Right lobe of liver (tissue), 6 donors: ENCODE data around the gene TMEM266. TPM values are rescaled to one million over a fixed set of nuclear protein-coding genes. Genes with fewer than 3 reads are reported as not detected.

Experiments
- ATAC-seq, 4 donors: fragments of 200-7000 bp; cut with Tn5 transposase; one replicate each; pipeline ENCODE4 v1.9.1; 2020; ENCODE audit warnings: mild to moderate bottlenecking in 4 of 4, moderate library complexity in 4 of 4
- DNase-seq, 3 donors: peaks; one replicate each; pipeline ENCODE4 v3.0.0-alpha.2; 2020
- H3K27ac ChIP-seq, 3 donors: fragments of 200-600 bp; one replicate each; pipeline ENCODE4 v1.8.0; 2022
- H3K27me3 ChIP-seq, 2 donors: fragments of 200-600 bp; one replicate each; pipeline ENCODE4 v1.8.0; 2022
- H3K36me3 ChIP-seq, 4 donors: fragments of 200-600 bp; sonication (generic) in 1 of 4; one replicate each; pipeline versions ENCODE4 v1.5.1 to v1.8.0; 2017 to 2022; ENCODE audit warnings: control low read depth in 1 of 4
- H3K4me1 ChIP-seq, 4 donors: fragments of 200-600 bp; sonication (generic) in 1 of 4; one replicate each; pipeline versions ENCODE4 v1.5.1 to v1.8.0; 2017 to 2022; ENCODE audit warnings: control low read depth in 1 of 4
- H3K4me3 ChIP-seq, 3 donors: fragments of 200-600 bp; one replicate each; pipeline ENCODE4 v1.8.0; 2022
- H3K9me3 ChIP-seq, 4 donors: fragments of 200-600 bp; sonication (generic) in 1 of 4; one replicate each; pipeline versions ENCODE4 v1.5.1 to v1.8.0; 2017 to 2022; ENCODE audit warnings: control low read depth in 1 of 4
- CTCF ChIP-seq, 4 donors: fragments of 200-600 bp in 3 of 4; fragments of 450-650 bp in 1 of 4; IDR thresholded peaks; one replicate each; pipeline versions ENCODE4 v1.5.1 to v1.8.0; 2016 to 2022; ENCODE audit warnings: antibody characterized with exemption in 4 of 4, mild to moderate bottlenecking in 2 of 4
- POLR2A ChIP-seq: fragments of 450-650 bp; IDR thresholded peaks from one replicate; pipeline ENCODE4 v1.6.1; 2017; ENCODE audit warnings: antibody characterized with exemption, mild to moderate bottlenecking
- WGBS: methylation state at CpG from one replicate; pipeline ENCODE4 v1.1.6; 2018; ENCODE audit warnings: low coverage, low lambda C conversion rate; ENCODE audit not compliant: insufficient coverage; ENCODE audit errors: missing lambda C conversion rate; 5-methylcytosine and 5-hydroxymethylcytosine counted together
- intact Hi-C, 2 donors: fragments of 100-400 bp; cut with DNase I; formaldehyde crosslinking; loops; one replicate each; pipeline versions ENCODE4 v1.11.2 to v1.14.1; 2022
- total RNA-seq, 6 experiments: library from RNA; depleted of rRNA in 2 of 6; stranded (reverse); fragments of >200 nt in 2 of 6; fragmentation: NEBNext Ultra II Directional in 3 of 6; extraction: Animal tissue kit (Norgen Biotek cat#: 25700) in 3 of 6; gene quantifications; one replicate each; pipeline versions ENCODE4 v1.1.0 to v1.2.4, GENCODE V29; 2016 to 2023
- donor health status: DM: no; HTN: yes; CAD: no.
- donor health status: DM: no; HTN: no; CAD: no.
- donor health status: DM: no; HTN: no; CAD: no.
- donor health status: DM: no; HTN: yes; CAD: no.
- donor health status: DM: no; HTN: yes; CAD: no.

Gene TMEM266
- total RNA-seq, 6 experiments from 2014 or later, result 0.12 to 0.19 TPM; not detected in 4

GRCh38 chr15:76199106-76200082 is 139.6 kb downstream of the TMEM266 start:
- TF ChIP-seq POLR2A (no peak), CTCF (IDR thresholded peaks at IDR 0.05) (no peak)
- no peak overlapping the region for H3K4me3 ChIP-seq
- 56% methylated on average over 17 of the region's 19 CpGs for WGBS
- DNase-seq, result no peak
- no peaks in the 10 kb centered on the region for H3K9me3 ChIP-seq
- peaks cover 0 to 3% (median 0%) of the 10 kb centered on the region in 4 donors for H3K4me1 ChIP-seq
- no peaks in the 10 kb centered on the region for H3K36me3 ChIP-seq
- intact Hi-C loops, result no loop called here
- no peaks in the 10 kb centered on the region for H3K27me3 ChIP-seq
- ATAC-seq, result peak; percentile 25 to 43 (median 31)
- no peak overlapping the region for H3K27ac ChIP-seq

GRCh38 chr15:76200083-76200465 is 140.3 kb downstream of the TMEM266 start:
- H3K27me3 ChIP-seq, result no peaks in the 10 kb centered on the region
- TF ChIP-seq POLR2A (no peak), CTCF (IDR thresholded peaks at IDR 0.05) (no peak)
- no peaks in the 10 kb centered on the region for H3K36me3 ChIP-seq
- no peak overlapping the region for H3K4me3 ChIP-seq
- intact Hi-C loops, result no loop called here
- DNase-seq, result no peak
- WGBS, result 90% methylated on average over 2 of the region's 6 CpGs
- no peak for ATAC-seq
- H3K27ac ChIP-seq, result no peak overlapping the region
- peaks cover 0 to 3% (median 0%) of the 10 kb centered on the region in 4 donors for H3K4me1 ChIP-seq
- no peaks in the 10 kb centered on the region for H3K9me3 ChIP-seq

- DNase-seq (peak in 1 of 3 donors; percentile 35), ATAC-seq (no peak)
- Histone ChIP-seq H3K4me3 (no peak overlapping the region), H3K27ac (no peak overlapping the region), H3K27me3 (no peaks in the 10 kb centered on the region), H3K9me3 (no peaks in the 10 kb centered on the region), H3K4me1 (peaks cover 0 to 3% (median 0%) of the 10 kb centered on the region in 4 donors), H3K36me3 (peaks cover 0 to 2% (median 0%) of the 10 kb centered on the region in 4 donors)
- intact Hi-C loops, result no loop called here
- 42% methylated on average over 2 of the region's 5 CpGs for WGBS
- TF ChIP-seq CTCF (IDR thresholded peaks at IDR 0.05), result no peak
- TF ChIP-seq POLR2A, result no peak
Observed at GRCh38 chr15:76200641-76201105, 140.9 kb downstream of the TMEM266 start.

GRCh38 chr15:76201536-76202255 is 141.9 kb downstream of the TMEM266 start:
- peak in 1 of 3 donors; percentile 26 for DNase-seq
- WGBS, result 94% methylated on average over 3 of the region's 6 CpGs
- intact Hi-C loops, result no loop called here

More at GRCh38 chr15:76201536-76202255, 141.9 kb downstream of the TMEM266 start:
- no peak overlapping the region for H3K27ac ChIP-seq
- TF ChIP-seq CTCF (IDR thresholded peaks at IDR 0.05) (no peak), POLR2A (no peak)
- H3K27me3 ChIP-seq, result no peaks in the 10 kb centered on the region
- no peaks in the 10 kb centered on the region for H3K9me3 ChIP-seq
- H3K36me3 ChIP-seq, result peaks cover 0 to 5% (median 0%) of the 10 kb centered on the region in 4 donors
- H3K4me3 ChIP-seq, result no peak overlapping the region
- peaks cover 0 to 2% (median 0%) of the 10 kb centered on the region in 4 donors for H3K4me1 ChIP-seq
- no peak for ATAC-seq
